ENCODE data around the gene ICAM3.

- TF ChIP-seq CTCF (conservative IDR thresholded peaks at IDR 0.05) = no peak
- peak; percentile 61; the same call in 1 of the 2 replicates for TF ChIP-seq ZFX (IDR thresholded peaks at IDR 0.05)
These were observed 49.5 kb downstream of the ICAM3 start, which contains the start of gene ICAM5 for GRCh38 chr19:10289836-10290356.
